ENCODE data around the gene IPCEF1.

The IPCEF1 gene

DNA sequence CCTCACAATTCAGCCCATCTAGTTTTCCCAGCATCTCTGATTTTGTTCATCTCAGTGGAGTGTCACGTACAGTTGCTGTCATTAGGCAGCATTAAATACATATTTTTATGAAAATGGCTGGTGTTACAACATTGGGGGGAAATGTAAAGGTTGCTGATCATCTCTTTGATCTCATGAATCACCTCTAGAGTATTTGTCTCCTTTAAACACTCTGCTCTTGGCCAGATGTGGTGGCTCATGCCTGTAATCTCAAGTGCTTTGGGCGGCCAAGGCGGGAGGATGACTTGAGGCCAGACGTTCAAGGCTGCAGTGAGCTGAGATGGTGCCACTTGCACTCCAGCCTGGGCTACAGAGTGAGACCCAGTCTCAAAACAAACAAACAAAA is 128.1 kb downstream of the IPCEF1 start:
- Histone ChIP-seq H3K4me1 (ENCODE audit: control insufficient read depth in 1 of 2, insufficient read depth in 2 of 2, low read length in 2 of 2) (no peaks in the 10 kb centered on the region), H3K9me3 (ENCODE audit: control insufficient read depth in 1 of 2, low read length in 2 of 2) (no peaks in the 10 kb centered on the region), H3K4me3 (ENCODE audit: low read depth in 1 of 2, low read length in 2 of 2) (no peak overlapping the region), H3K36me3 (ENCODE audit: control insufficient read depth in 1 of 2, insufficient read depth in 2 of 2, low read length in 2 of 2) (no peaks in the 10 kb centered on the region), H3K27ac (ENCODE audit: low read length) (no peak overlapping the region), H3K27me3 (ENCODE audit: low read depth, low read length) (no peaks in the 10 kb centered on the region)

GRCh38 chr6:154227862-154228520 is 128.6 kb downstream of the IPCEF1 start:
- Histone ChIP-seq H3K27me3 (ENCODE audit: low read depth, low read length) (no peaks in the 10 kb centered on the region), H3K9me3 (ENCODE audit: control insufficient read depth in 1 of 2, low read length in 2 of 2) (no peaks in the 10 kb centered on the region), H3K36me3 (ENCODE audit: control insufficient read depth in 1 of 2, insufficient read depth in 2 of 2, low read length in 2 of 2) (no peaks in the 10 kb centered on the region), H3K27ac (ENCODE audit: low read length) (no peak overlapping the region), H3K4me1 (ENCODE audit: control insufficient read depth in 1 of 2, insufficient read depth in 2 of 2, low read length in 2 of 2) (no peaks in the 10 kb centered on the region), H3K4me3 (ENCODE audit: low read depth in 1 of 2, low read length in 2 of 2) (no peak overlapping the region)

DNA sequence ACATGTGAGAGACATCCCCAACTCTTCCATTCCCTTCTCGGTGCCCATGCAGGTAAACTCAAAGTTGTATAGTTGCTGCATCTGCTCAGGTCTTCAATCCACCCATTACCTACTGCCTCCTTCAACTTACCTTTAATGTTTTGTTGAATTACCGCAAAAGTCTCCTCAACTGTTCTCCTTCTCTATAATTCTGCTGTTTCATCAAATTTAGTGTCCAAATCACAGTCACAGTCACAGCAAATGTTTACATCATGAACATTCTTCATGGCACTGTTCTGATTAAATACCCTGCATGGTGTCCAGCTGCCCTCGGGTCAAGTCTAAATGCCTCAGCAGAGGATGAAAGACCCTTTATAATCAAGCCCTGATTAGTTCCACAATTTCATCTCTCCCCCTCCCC is 130.1 kb downstream of the IPCEF1 start:
- Histone ChIP-seq H3K9me3 (ENCODE audit: control insufficient read depth in 1 of 2, low read length in 2 of 2) (no peaks in the 10 kb centered on the region), H3K27ac (ENCODE audit: low read length) (no peak overlapping the region), H3K4me1 (ENCODE audit: control insufficient read depth in 1 of 2, insufficient read depth in 2 of 2, low read length in 2 of 2) (no peaks in the 10 kb centered on the region), H3K4me3 (ENCODE audit: low read depth in 1 of 2, low read length in 2 of 2) (no peak overlapping the region), H3K27me3 (ENCODE audit: low read depth, low read length) (no peaks in the 10 kb centered on the region), H3K36me3 (ENCODE audit: control insufficient read depth in 1 of 2, insufficient read depth in 2 of 2, low read length in 2 of 2) (no peaks in the 10 kb centered on the region)

- no peak overlapping the region for H3K27ac ChIP-seq (ENCODE audit: low read length)
- H3K4me3 ChIP-seq (ENCODE audit: low read depth in 1 of 2, low read length in 2 of 2) = no peak overlapping the region
- H3K4me1 ChIP-seq (ENCODE audit: control insufficient read depth in 1 of 2, insufficient read depth in 2 of 2, low read length in 2 of 2) = no peaks in the 10 kb centered on the region
- H3K36me3 ChIP-seq (ENCODE audit: control insufficient read depth in 1 of 2, insufficient read depth in 2 of 2, low read length in 2 of 2) = no peaks in the 10 kb centered on the region
- H3K27me3 ChIP-seq (ENCODE audit: low read depth, low read length) = no peaks in the 10 kb centered on the region
- H3K9me3 ChIP-seq (ENCODE audit: control insufficient read depth in 1 of 2, low read length in 2 of 2) = no peaks in the 10 kb centered on the region
Observed at GRCh38 chr6:154223296-154223695, 133.3 kb downstream of the IPCEF1 start.

- no peaks in the 10 kb centered on the region for H3K36me3 ChIP-seq (ENCODE audit: control insufficient read depth in 1 of 2, insufficient read depth in 2 of 2, low read length in 2 of 2)
- no peak overlapping the region for H3K4me3 ChIP-seq (ENCODE audit: low read depth in 1 of 2, low read length in 2 of 2)
- H3K27ac ChIP-seq (ENCODE audit: low read length) = no peak overlapping the region
- H3K4me1 ChIP-seq (ENCODE audit: control insufficient read depth in 1 of 2, insufficient read depth in 2 of 2, low read length in 2 of 2) = no peaks in the 10 kb centered on the region
- H3K27me3 ChIP-seq (ENCODE audit: low read depth, low read length) = no peaks in the 10 kb centered on the region
- no peaks in the 10 kb centered on the region for H3K9me3 ChIP-seq (ENCODE audit: control insufficient read depth in 1 of 2, low read length in 2 of 2)
Observed at GRCh38 chr6:154222716-154223115, 133.9 kb downstream of the IPCEF1 start.

- Histone ChIP-seq H3K9me3 (ENCODE audit: control insufficient read depth in 1 of 2, low read length in 2 of 2) (no peaks in the 10 kb centered on the region), H3K4me1 (ENCODE audit: control insufficient read depth in 1 of 2, insufficient read depth in 2 of 2, low read length in 2 of 2) (no peaks in the 10 kb centered on the region), H3K27ac (ENCODE audit: low read length) (no peak overlapping the region), H3K36me3 (ENCODE audit: control insufficient read depth in 1 of 2, insufficient read depth in 2 of 2, low read length in 2 of 2) (no peaks in the 10 kb centered on the region), H3K4me3 (ENCODE audit: low read depth in 1 of 2, low read length in 2 of 2) (no peak overlapping the region), H3K27me3 (ENCODE audit: low read depth, low read length) (no peaks in the 10 kb centered on the region)
Observed at GRCh38 chr6:154219250-154219649, 137.4 kb downstream of the IPCEF1 start.

- no peak overlapping the region for H3K4me3 ChIP-seq (ENCODE audit: low read depth in 1 of 2, low read length in 2 of 2)
- H3K27ac ChIP-seq (ENCODE audit: low read length) = no peak overlapping the region
- no peaks in the 10 kb centered on the region for H3K36me3 ChIP-seq (ENCODE audit: control insufficient read depth in 1 of 2, insufficient read depth in 2 of 2, low read length in 2 of 2)
- no peaks in the 10 kb centered on the region for H3K4me1 ChIP-seq (ENCODE audit: control insufficient read depth in 1 of 2, insufficient read depth in 2 of 2, low read length in 2 of 2)
- H3K27me3 ChIP-seq (ENCODE audit: low read depth, low read length) = no peaks in the 10 kb centered on the region
- H3K9me3 ChIP-seq (ENCODE audit: control insufficient read depth in 1 of 2, low read length in 2 of 2) = no peaks in the 10 kb centered on the region
Observed at GRCh38 chr6:154218787-154219186, 137.8 kb downstream of the IPCEF1 start.

- H3K36me3 ChIP-seq (ENCODE audit: control insufficient read depth in 1 of 2, insufficient read depth in 2 of 2, low read length in 2 of 2) = no peaks in the 10 kb centered on the region
- no peak overlapping the region for H3K4me3 ChIP-seq (ENCODE audit: low read depth in 1 of 2, low read length in 2 of 2)
- no peaks in the 10 kb centered on the region for H3K27me3 ChIP-seq (ENCODE audit: low read depth, low read length)
- H3K9me3 ChIP-seq (ENCODE audit: control insufficient read depth in 1 of 2, low read length in 2 of 2) = no peaks in the 10 kb centered on the region
- H3K27ac ChIP-seq (ENCODE audit: low read length) = no peak overlapping the region
- no peaks in the 10 kb centered on the region for H3K4me1 ChIP-seq (ENCODE audit: control insufficient read depth in 1 of 2, insufficient read depth in 2 of 2, low read length in 2 of 2)
Observed at GRCh38 chr6:154218301-154218700, 138.3 kb downstream of the IPCEF1 start.

GRCh38 chr6:154213782-154214181 is 142.8 kb downstream of the IPCEF1 start:
- Histone ChIP-seq H3K27ac (ENCODE audit: low read length) (no peak overlapping the region), H3K4me3 (ENCODE audit: low read depth in 1 of 2, low read length in 2 of 2) (no peak overlapping the region), H3K27me3 (ENCODE audit: low read depth, low read length) (no peaks in the 10 kb centered on the region), H3K4me1 (ENCODE audit: control insufficient read depth in 1 of 2, insufficient read depth in 2 of 2, low read length in 2 of 2) (no peaks in the 10 kb centered on the region), H3K36me3 (ENCODE audit: control insufficient read depth in 1 of 2, insufficient read depth in 2 of 2, low read length in 2 of 2) (no peaks in the 10 kb centered on the region), H3K9me3 (ENCODE audit: control insufficient read depth in 1 of 2, low read length in 2 of 2) (no peaks in the 10 kb centered on the region)

DNA sequence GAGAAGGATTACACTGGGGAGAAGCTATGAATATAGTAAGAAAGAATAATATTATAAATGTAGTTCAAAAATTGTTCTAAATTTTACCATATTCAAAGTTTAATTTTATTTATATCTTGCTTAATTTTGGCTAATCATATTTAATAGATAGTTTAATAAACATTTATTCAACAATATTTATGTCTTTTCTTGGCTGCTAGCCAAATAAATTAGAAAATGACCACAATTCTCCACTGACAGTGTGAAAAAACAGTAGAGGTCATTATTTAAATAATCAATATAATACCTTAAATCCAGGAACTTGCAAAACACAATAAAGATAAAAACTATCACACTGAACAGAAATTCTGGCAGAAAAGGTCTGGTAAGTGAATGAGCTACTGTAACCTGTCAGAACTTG is 145.9 kb downstream of the IPCEF1 start:
- Histone ChIP-seq H3K27me3 (ENCODE audit: low read depth, low read length) (no peaks in the 10 kb centered on the region), H3K9me3 (ENCODE audit: control insufficient read depth in 1 of 2, low read length in 2 of 2) (no peaks in the 10 kb centered on the region), H3K4me1 (ENCODE audit: control insufficient read depth in 1 of 2, insufficient read depth in 2 of 2, low read length in 2 of 2) (no peaks in the 10 kb centered on the region), H3K27ac (ENCODE audit: low read length) (no peak overlapping the region), H3K36me3 (ENCODE audit: control insufficient read depth in 1 of 2, insufficient read depth in 2 of 2, low read length in 2 of 2) (no peaks in the 10 kb centered on the region), H3K4me3 (ENCODE audit: low read depth in 1 of 2, low read length in 2 of 2) (no peak overlapping the region)

- Histone ChIP-seq H3K9me3 (ENCODE audit: control insufficient read depth in 1 of 2, low read length in 2 of 2) (no peaks in the 10 kb centered on the region), H3K27ac (ENCODE audit: low read length) (no peak overlapping the region), H3K4me1 (ENCODE audit: control insufficient read depth in 1 of 2, insufficient read depth in 2 of 2, low read length in 2 of 2) (no peaks in the 10 kb centered on the region), H3K27me3 (ENCODE audit: low read depth, low read length) (no peaks in the 10 kb centered on the region), H3K36me3 (ENCODE audit: control insufficient read depth in 1 of 2, insufficient read depth in 2 of 2, low read length in 2 of 2) (no peaks in the 10 kb centered on the region), H3K4me3 (ENCODE audit: low read depth in 1 of 2, low read length in 2 of 2) (no peak overlapping the region)
Observed at GRCh38 chr6:154209555-154209954, 147.0 kb downstream of the IPCEF1 start.

- Histone ChIP-seq H3K4me3 (ENCODE audit: low read depth in 1 of 2, low read length in 2 of 2) (no peak overlapping the region), H3K27ac (ENCODE audit: low read length) (no peak overlapping the region), H3K36me3 (ENCODE audit: control insufficient read depth in 1 of 2, insufficient read depth in 2 of 2, low read length in 2 of 2) (no peaks in the 10 kb centered on the region), H3K27me3 (ENCODE audit: low read depth, low read length) (no peaks in the 10 kb centered on the region), H3K9me3 (ENCODE audit: control insufficient read depth in 1 of 2, low read length in 2 of 2) (no peaks in the 10 kb centered on the region), H3K4me1 (ENCODE audit: control insufficient read depth in 1 of 2, insufficient read depth in 2 of 2, low read length in 2 of 2) (no peaks in the 10 kb centered on the region)
Observed at GRCh38 chr6:154206996-154207395, 149.6 kb downstream of the IPCEF1 start.

All from muscle layer of duodenum (tissue), 2 donors.